H7 (cell line): Measurements from ENCODE around the gene SCAF8. TPM values are rescaled to one million over a fixed set of nuclear protein-coding genes. Genes with fewer than 3 reads are reported as not detected.

Experiments used
- DNase-seq: peaks from one replicate; pipeline ENCODE4 v3.0.0; 2012
- H3K27me3 ChIP-seq: 2 replicates; pipeline ENCODE4 v1.6.0; 2011; ENCODE audit warnings: mild to moderate bottlenecking, low read length; ENCODE audit not compliant: control insufficient read depth, insufficient read depth
- H3K36me3 ChIP-seq: replicated peaks from 2 replicates; pipeline ENCODE4 v1.5.1; 2011; ENCODE audit warnings: low read length; ENCODE audit not compliant: control insufficient read depth, insufficient read depth
- H3K4me3 ChIP-seq: 2 replicates; pipeline ENCODE4 v1.5.1; 2011; ENCODE audit warnings: low read depth, mild to moderate bottlenecking, control low read depth, low read length, moderate library complexity; ENCODE audit not compliant: insufficient read depth
- total RNA-seq: library from RNA; depleted of rRNA; stranded (reverse); fragments of >200 nt; shearing (Covaris generic); gene quantifications from 2 replicates; pipeline ENCODE4 v1.2.3, GENCODE V29; 2014; rRNA removed

The SCAF8 gene
- total RNA-seq, 1 experiment from 2014 or later: 21.3 TPM

DNA sequence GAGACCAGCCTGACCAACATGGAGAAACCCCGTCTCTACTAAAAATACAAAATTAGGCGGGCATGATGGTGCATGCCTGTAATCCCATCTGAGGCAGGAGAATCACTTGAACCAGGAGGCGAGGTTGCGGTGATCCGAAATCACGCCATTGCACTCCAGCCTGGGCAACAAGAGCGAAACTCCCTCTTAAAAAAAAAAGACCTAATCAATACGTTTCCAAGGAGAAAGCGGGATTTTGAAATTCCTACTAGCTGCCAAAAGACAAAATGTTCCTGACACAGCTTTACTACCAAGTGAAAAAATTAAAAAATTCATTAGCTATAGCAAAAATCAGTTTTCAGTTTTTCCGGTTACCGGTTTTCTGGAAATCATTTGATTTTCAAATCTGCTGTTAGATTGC, 129.3 kb downstream of the SCAF8 start:
- Histone ChIP-seq H3K4me3 (no peak overlapping the region), H3K36me3 (no peaks in the 10 kb centered on the region), H3K27me3 (no peaks in the 10 kb centered on the region)
- no peak for DNase-seq

GRCh38 chr6:154864066-154864430, 130.8 kb downstream of the SCAF8 start:
- H3K27me3 ChIP-seq: no peaks in the 10 kb centered on the region
- H3K4me3 ChIP-seq: no peak overlapping the region
- DNase-seq: no peak
- H3K36me3 ChIP-seq: no peaks in the 10 kb centered on the region; the same call in 1 of the 2 replicates

- no peak overlapping the region for H3K4me3 ChIP-seq
- no peak for DNase-seq
- no peaks in the 10 kb centered on the region; the same call in 1 of the 2 replicates for H3K36me3 ChIP-seq
- no peaks in the 10 kb centered on the region for H3K27me3 ChIP-seq
Measured at GRCh38 chr6:154865291-154865690, 132.1 kb downstream of the SCAF8 start.

- peak; percentile 42 for DNase-seq
- Histone ChIP-seq H3K4me3 (no peak overlapping the region), H3K36me3 (no peaks in the 10 kb centered on the region; the same call in 1 of the 2 replicates), H3K27me3 (no peaks in the 10 kb centered on the region)
Measured at GRCh38 chr6:154868143-154868594, 135.0 kb downstream of the SCAF8 start.

- Histone ChIP-seq H3K36me3 (no peaks in the 10 kb centered on the region; the same call in 1 of the 2 replicates), H3K4me3 (no peak overlapping the region), H3K27me3 (no peaks in the 10 kb centered on the region)
- DNase-seq: peak; percentile 48
Measured at GRCh38 chr6:154872542-154873114, 139.4 kb downstream of the SCAF8 start.

DNA sequence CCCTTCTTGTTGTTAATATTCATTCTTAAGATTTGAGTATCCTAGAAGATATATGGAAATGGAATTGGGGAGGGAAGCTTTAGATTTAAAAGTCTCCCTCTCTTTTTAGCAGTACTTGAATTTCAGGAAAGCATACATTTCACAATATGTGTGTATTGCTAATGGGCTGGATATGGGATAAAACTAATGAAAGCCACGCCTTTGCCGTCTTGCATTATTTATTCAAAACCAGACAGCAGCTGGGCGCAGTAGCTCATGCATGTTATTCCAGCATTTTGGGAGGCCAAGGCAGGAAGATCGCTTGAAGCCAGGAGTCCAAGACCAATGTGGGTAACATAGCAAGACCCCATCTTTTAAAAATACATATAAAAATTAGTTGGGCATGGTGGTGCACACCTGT, 140.3 kb downstream of the SCAF8 start:
- H3K36me3 ChIP-seq: no peaks in the 10 kb centered on the region; the same call in 1 of the 2 replicates
- DNase-seq: no peak
- H3K27me3 ChIP-seq: no peaks in the 10 kb centered on the region
- no peak overlapping the region for H3K4me3 ChIP-seq

DNA sequence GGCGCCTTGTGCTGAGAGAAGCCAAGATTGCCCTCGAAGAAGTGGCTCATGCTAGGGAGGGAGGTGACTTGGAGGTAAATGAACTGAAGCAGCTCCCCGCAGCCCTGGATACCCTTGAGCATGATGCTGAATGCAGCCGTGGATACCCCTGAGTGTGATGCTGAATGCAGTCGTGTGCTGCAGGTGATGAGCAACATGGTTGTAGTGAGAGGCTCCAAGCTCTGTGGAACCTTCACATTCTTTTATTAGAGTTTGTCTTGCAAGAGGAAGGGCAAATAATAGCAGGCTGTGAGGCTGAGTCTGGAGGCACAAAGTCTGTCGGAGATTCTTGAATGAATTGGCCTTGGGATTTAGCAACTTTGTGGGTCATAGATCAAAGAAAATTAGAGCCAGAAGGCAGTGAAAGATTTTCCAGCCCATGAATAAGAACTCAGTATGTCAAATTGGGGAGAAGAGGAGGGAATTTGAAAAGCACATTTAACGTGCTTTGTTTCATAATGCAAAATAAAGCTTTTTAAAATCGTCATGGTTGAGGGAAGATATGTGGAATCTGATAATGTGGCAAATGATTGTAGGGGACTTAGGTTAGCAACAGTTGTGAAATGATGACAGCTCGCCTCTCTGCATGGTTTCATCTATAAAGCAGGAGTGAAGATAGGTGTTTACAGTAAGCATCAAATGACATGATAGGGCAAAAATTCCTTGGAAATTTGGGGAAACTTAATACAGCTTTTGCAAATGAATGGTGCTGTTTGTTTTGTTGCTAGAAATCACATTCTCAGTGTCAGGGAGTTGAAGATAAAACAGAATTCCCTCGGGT, 141.8 kb downstream of the SCAF8 start:
- peak; percentile 20 for DNase-seq
- H3K27me3 ChIP-seq: no peaks in the 10 kb centered on the region
- H3K4me3 ChIP-seq: no peak overlapping the region
- no peaks in the 10 kb centered on the region; the same call in 1 of the 2 replicates for H3K36me3 ChIP-seq

- Histone ChIP-seq H3K27me3 (no peaks in the 10 kb centered on the region), H3K36me3 (no peaks in the 10 kb centered on the region; the same call in 1 of the 2 replicates), H3K4me3 (no peak overlapping the region)
- DNase-seq: no peak
Measured at GRCh38 chr6:154876486-154877280, 143.5 kb downstream of the SCAF8 start.

GRCh38 chr6:154878871-154879491, 145.8 kb downstream of the SCAF8 start:
- Histone ChIP-seq H3K36me3 (no peaks in the 10 kb centered on the region; the same call in 1 of the 2 replicates), H3K27me3 (no peaks in the 10 kb centered on the region), H3K4me3 (no peak overlapping the region)
- no peak for DNase-seq

DNA sequence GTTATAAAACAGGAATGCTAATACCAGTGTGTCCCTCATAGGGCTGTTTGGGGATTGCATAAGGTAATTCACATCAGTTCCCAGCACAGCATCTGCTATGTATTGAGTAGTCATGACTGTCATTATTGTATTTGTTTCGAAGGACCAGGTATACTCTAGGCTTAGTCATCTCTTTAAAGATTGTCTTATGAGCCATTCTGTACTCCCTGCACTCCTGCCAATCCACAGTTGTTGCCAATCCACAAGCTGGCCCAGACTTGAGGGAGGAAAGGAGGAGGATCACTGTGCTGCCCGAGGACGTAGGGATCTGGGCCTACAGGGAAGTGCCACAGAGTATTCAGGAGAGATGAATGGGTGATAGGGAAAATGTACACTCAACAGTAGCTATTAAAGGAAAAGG, 148.9 kb downstream of the SCAF8 start:
- no peak for DNase-seq
- Histone ChIP-seq H3K27me3 (no peaks in the 10 kb centered on the region), H3K36me3 (no peaks in the 10 kb centered on the region; the same call in 1 of the 2 replicates), H3K4me3 (no peak overlapping the region)

Other genes with a start within 250 kb of the SCAF8 start
- 8.7 and 8.8 TPM in 2 replicates for gene CNKSR3, start 222.7 kb upstream of the SCAF8 start, total RNA-seq